SU-DHL-6 (cell line): Measurements from ENCODE around the gene CENPU.

Source experiments
- H2AFZ ChIP-seq: fragments of 200-600 bp; sonication (generic); 2 replicates; pipeline ENCODE4 v1.6.1; 2014; ENCODE audit warnings: low read depth, mild to moderate bottlenecking, moderate library complexity, mixed read lengths, antibody characterized with exemption, low read length; ENCODE audit not compliant: severe bottlenecking
- H3F3A ChIP-seq: fragments of 200-600 bp; shearing (Covaris generic); 2 replicates; pipeline ENCODE4 v1.6.0; 2016; ENCODE audit warnings: antibody characterized with exemption, mild to moderate bottlenecking; ENCODE audit not compliant: insufficient read depth
- H3K27ac ChIP-seq: fragments of 200-600 bp; sonication (generic); 2 replicates; pipeline ENCODE4 v1.5.1; 2016; ENCODE audit warnings: low read depth, mild to moderate bottlenecking, low read length, moderate library complexity, mixed read lengths
- H3K27me3 ChIP-seq: fragments of 200-600 bp; sonication (generic), shearing (Covaris generic); 2 replicates; pipeline ENCODE4 v1.6.0; 2014; ENCODE audit warnings: mild to moderate bottlenecking, low read length
- H3K36me3 ChIP-seq: fragments of 200-600 bp; sonication (generic); 2 replicates; pipeline ENCODE4 v1.6.1; 2014; ENCODE audit warnings: mild to moderate bottlenecking, low read length, mixed read lengths
- H3K4me2 ChIP-seq: fragments of 300-600, 200-600 bp; shearing (Covaris generic), sonication (generic); 2 replicates; pipeline ENCODE4 v1.6.0; 2014; ENCODE audit warnings: low read length, low read depth, mild to moderate bottlenecking; ENCODE audit not compliant: poor library complexity, severe bottlenecking
- H3K4me3 ChIP-seq: fragments of 200-600 bp; sonication (generic); 2 replicates; pipeline ENCODE4 v1.5.1; 2014; ENCODE audit warnings: antibody characterized with exemption, low read length, mild to moderate bottlenecking, mixed read lengths; ENCODE audit not compliant: insufficient read depth, poor library complexity, severe bottlenecking
- H3K79me2 ChIP-seq: fragments of 200-600 bp; sonication (generic); 2 replicates; pipeline ENCODE4 v1.6.1; 2014; ENCODE audit warnings: mild to moderate bottlenecking, low read length, moderate library complexity; ENCODE audit not compliant: insufficient read depth
- H3K9ac ChIP-seq: fragments of 200-600 bp; sonication (generic); 2 replicates; pipeline ENCODE4 v1.7.0; 2014; ENCODE audit warnings: mild to moderate bottlenecking, low read length
- H3K9me2 ChIP-seq: fragments of 200-600 bp; sonication (generic); replicated peaks from 2 replicates; pipeline ENCODE4 v1.6.1; 2014; ENCODE audit warnings: low read length; ENCODE audit not compliant: insufficient read depth
- H3K9me3 ChIP-seq: fragments of 200-600 bp; sonication (generic); 2 replicates; pipeline ENCODE4 v1.6.1; 2014; ENCODE audit warnings: low read length, mixed read lengths; ENCODE audit not compliant: insufficient read depth
- H4K20me1 ChIP-seq: fragments of 200-600 bp; sonication (generic); 2 replicates; pipeline ENCODE4 v1.6.1; 2014; ENCODE audit warnings: low read depth, mild to moderate bottlenecking, antibody characterized with exemption, low read length, moderate library complexity, mixed read lengths
- EZH2phosphoT487 ChIP-seq: fragments of 200-600 bp; sonication (generic), shearing (Covaris generic); conservative IDR thresholded peaks from 2 replicates; pipeline ENCODE4 v1.6.1; 2018; ENCODE audit warnings: mild to moderate bottlenecking, antibody characterized with exemption, low read length, moderate library complexity, mixed read lengths
- TF ChIP-seq, protein P1 (sequence below): fragments of 200-600 bp; sonication (generic); IDR thresholded peaks from one replicate; pipeline ENCODE4 v1.5.1; 2017; ENCODE audit warnings: antibody characterized with exemption, mild to moderate bottlenecking, low read length, moderate library complexity; ENCODE audit not compliant: insufficient read depth, poor library complexity, severe bottlenecking

Gene CENPU

GRCh38 chr4:184768296-184768695 is 34.4 kb upstream of the CENPU start:
- no peaks in the 10 kb centered on the region for H3K9me3 ChIP-seq
- no peaks in the 10 kb centered on the region for H4K20me1 ChIP-seq
- no peaks in the 10 kb centered on the region for H3K79me2 ChIP-seq
- no peak overlapping the region for H3K9ac ChIP-seq
- no peak overlapping the region for H3K4me2 ChIP-seq
- H2AFZ ChIP-seq, result no peak overlapping the region
- H3K27ac ChIP-seq, result no peak overlapping the region
- H3F3A ChIP-seq, result no peaks in the 10 kb centered on the region
- TF ChIP-seq, protein P1, sequence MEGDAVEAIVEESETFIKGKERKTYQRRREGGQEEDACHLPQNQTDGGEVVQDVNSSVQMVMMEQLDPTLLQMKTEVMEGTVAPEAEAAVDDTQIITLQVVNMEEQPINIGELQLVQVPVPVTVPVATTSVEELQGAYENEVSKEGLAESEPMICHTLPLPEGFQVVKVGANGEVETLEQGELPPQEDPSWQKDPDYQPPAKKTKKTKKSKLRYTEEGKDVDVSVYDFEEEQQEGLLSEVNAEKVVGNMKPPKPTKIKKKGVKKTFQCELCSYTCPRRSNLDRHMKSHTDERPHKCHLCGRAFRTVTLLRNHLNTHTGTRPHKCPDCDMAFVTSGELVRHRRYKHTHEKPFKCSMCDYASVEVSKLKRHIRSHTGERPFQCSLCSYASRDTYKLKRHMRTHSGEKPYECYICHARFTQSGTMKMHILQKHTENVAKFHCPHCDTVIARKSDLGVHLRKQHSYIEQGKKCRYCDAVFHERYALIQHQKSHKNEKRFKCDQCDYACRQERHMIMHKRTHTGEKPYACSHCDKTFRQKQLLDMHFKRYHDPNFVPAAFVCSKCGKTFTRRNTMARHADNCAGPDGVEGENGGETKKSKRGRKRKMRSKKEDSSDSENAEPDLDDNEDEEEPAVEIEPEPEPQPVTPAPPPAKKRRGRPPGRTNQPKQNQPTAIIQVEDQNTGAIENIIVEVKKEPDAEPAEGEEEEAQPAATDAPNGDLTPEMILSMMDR, result no peak
- TF ChIP-seq EZH2phosphoT487, result no peak
- no peaks in the 10 kb centered on the region for H3K27me3 ChIP-seq
- no peaks in the 10 kb centered on the region for H3K9me2 ChIP-seq
- H3K36me3 ChIP-seq, result no peaks in the 10 kb centered on the region
- no peak overlapping the region for H3K4me3 ChIP-seq

DNA sequence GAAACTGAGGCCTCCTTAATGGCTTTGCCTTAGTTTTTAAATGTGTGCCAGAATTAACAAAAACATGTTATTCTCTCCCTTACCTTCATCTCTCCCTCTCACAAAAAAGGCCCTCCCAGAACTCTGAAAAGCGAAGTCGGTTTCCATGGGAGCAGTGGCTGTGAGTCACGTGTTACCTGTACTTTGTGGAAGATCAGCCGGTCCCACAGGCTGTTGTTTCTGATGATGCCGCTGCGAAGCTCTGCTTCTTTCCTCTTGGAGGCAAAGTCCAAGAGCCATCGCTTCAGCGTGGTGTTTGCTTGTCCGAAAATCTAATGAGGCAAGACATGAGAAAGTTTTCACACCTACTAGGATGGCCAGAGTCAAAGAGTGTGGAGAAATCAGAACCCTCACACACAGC is 32.5 kb upstream of the CENPU start:
- Histone ChIP-seq H2AFZ (no peak overlapping the region), H3K27me3 (no peaks in the 10 kb centered on the region), H3K27ac (no peak overlapping the region), H3K9me2 (no peaks in the 10 kb centered on the region), H3K9ac (no peak overlapping the region), H3K36me3 (no peaks in the 10 kb centered on the region), H3K9me3 (no peaks in the 10 kb centered on the region), H3K4me2 (no peak overlapping the region), H3F3A (no peaks in the 10 kb centered on the region), H3K79me2 (no peaks in the 10 kb centered on the region), H4K20me1 (no peaks in the 10 kb centered on the region), H3K4me3 (no peak overlapping the region)
- no peak for TF ChIP-seq EZH2phosphoT487
- TF ChIP-seq, protein P1, result no peak

DNA sequence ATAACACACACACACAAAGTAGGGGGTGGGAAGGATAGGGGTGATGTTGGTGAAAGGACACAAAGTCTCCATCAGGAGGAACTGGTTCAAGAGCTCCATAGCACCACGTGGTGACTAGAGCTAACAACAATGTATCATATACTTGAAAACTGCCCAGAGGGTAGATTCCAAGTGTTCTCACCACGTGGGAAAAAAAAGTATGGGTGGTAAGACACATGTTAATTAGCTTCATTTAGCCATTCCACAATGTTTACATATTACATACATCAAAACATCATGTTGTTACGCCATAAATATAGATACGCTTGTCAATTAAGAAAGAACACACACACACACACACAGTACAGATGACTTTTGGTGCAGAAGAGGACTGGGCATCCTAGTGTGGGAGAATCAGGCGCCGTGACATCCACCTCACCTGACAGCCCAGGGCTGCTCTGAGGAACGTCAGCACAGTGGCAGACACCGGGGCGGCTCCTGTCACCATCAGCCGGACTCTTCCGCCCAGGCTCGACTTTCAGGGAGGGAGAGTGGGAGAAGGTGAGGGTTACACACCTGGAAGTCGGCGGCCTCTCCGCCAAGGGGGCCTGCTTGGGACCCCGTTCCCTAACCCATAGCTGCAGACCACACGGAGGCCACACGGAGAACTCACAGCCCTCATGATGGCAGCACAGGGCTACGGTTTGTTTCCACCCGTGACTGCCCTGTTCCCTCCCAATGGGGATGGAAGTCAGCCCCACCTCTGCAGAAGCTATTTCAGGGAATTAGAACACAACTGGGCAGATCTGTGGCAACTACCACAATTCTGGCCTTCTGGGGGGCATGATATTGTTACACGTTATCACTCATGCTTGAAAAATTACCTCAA is 31.8 kb upstream of the CENPU start:
- H3K36me3 ChIP-seq, result no peaks in the 10 kb centered on the region
- TF ChIP-seq, protein P1, result no peak
- TF ChIP-seq EZH2phosphoT487, result no peak
- H3F3A ChIP-seq, result no peaks in the 10 kb centered on the region
- H2AFZ ChIP-seq, result no peak overlapping the region
- no peak overlapping the region for H3K4me3 ChIP-seq
- H3K79me2 ChIP-seq, result no peaks in the 10 kb centered on the region
- H3K4me2 ChIP-seq, result no peak overlapping the region
- no peaks in the 10 kb centered on the region for H3K9me2 ChIP-seq
- no peaks in the 10 kb centered on the region for H3K27me3 ChIP-seq
- no peak overlapping the region for H3K27ac ChIP-seq
- H3K9me3 ChIP-seq, result no peaks in the 10 kb centered on the region
- no peak overlapping the region for H3K9ac ChIP-seq
- H4K20me1 ChIP-seq, result no peaks in the 10 kb centered on the region
